ENCODE data around the gene ITGB2. TPM values are rescaled to one million over a fixed set of nuclear protein-coding genes. Genes with fewer than 3 reads are reported as not detected.

ITGB2 gene
- total and polyA plus RNA-seq, 3 experiments from 2014 or later: 159 to 847 (median 165) TPM

GRCh38 chr21:44895859-44896258, 24.8 kb downstream of the ITGB2 start:
- peak overlapping the region in 4 of 8 donors; percentile 34 to 73 (median 55) for H3K27ac Mint-ChIP-seq
- CTCF ChIA-PET: interaction anchor here (0.8 to 11.2 kb wide), 5 partner anchors 12 to 232 kb away, joined by 3 to 184 read pairs (median 4); partner anchors contain the start of gene ITGB2
- H3K9me3 Mint-ChIP-seq: no peaks in the 10 kb centered on the region
- H3K36me3 ChIP-seq (ENCODE audit: insufficient read depth, low read length): peaks cover 48% of the 10 kb centered on the region
- H3K36me3 Mint-ChIP-seq: peaks cover 0 to 74% (median 6%) of the 10 kb centered on the region in 3 donors
- no peak overlapping the region for H3K4me3 Mint-ChIP-seq
- no peaks in the 10 kb centered on the region for H3K9me3 ChIP-seq (ENCODE audit: low read length)
- H3K4me1 ChIP-seq (ENCODE audit: insufficient read depth, low read length): peaks cover 11% of the 10 kb centered on the region
- no peaks in the 10 kb centered on the region for H3K27me3 Mint-ChIP-seq
- POLR2A ChIA-PET: interaction anchor here (0.9 to 1.6 kb wide), 3 partner anchors 15 to 35 kb away, joined by 4 to 5 read pairs (median 4); no protein-coding TSS in a partner anchor
- peaks cover 12 to 22% (median 13%) of the 10 kb centered on the region in 3 donors for H3K4me1 Mint-ChIP-seq
- DNase-seq: no peak
- H3K4me3 ChIP-seq (ENCODE audit: low read length): no peak overlapping the region
- H3K27ac ChIP-seq (ENCODE audit: low read depth, low read length): no peak overlapping the region
- no peaks in the 10 kb centered on the region for H3K27me3 ChIP-seq (ENCODE audit: insufficient read depth, low read length, poor library complexity, severe bottlenecking)

GRCh38 chr21:44894687-44895302, 25.9 kb downstream of the ITGB2 start:
- peaks cover 0 to 76% (median 6%) of the 10 kb centered on the region in 3 donors for H3K36me3 Mint-ChIP-seq
- H3K27ac Mint-ChIP-seq: peak overlapping the region in 1 of 8 donors; percentile 42
- POLR2A ChIA-PET: interaction anchor here (0.6 to 3.0 kb wide), 7 partner anchors 16 to 38 kb away, joined by 3 to 9 read pairs (median 4); partner anchors contain the start of gene ITGB2

GRCh38 chr21:44893948-44894656, 26.6 kb downstream of the ITGB2 start:
- CTCF ChIA-PET: interaction anchor here (0.8 to 11.2 kb wide), 8 partner anchors 12 to 92 kb away, joined by 3 to 184 read pairs (median 9); partner anchors contain the start of gene UBE2G2
- peak in 1 of 5 donors; percentile 39 for DNase-seq
- peaks cover 0 to 74% (median 6%) of the 10 kb centered on the region in 3 donors for H3K36me3 Mint-ChIP-seq
- peaks cover 45% of the 10 kb centered on the region for H3K36me3 ChIP-seq (ENCODE audit: insufficient read depth, low read length)
- POLR2A ChIA-PET: interaction anchor here (0.6 to 3.0 kb wide), 6 partner anchors 25 to 38 kb away, joined by 3 to 9 read pairs (median 4); partner anchors contain the start of gene ITGB2
- no peaks in the 10 kb centered on the region for H3K27me3 Mint-ChIP-seq
- H3K9me3 Mint-ChIP-seq: no peaks in the 10 kb centered on the region
- H3K27ac ChIP-seq (ENCODE audit: low read depth, low read length): no peak overlapping the region
- H3K4me3 ChIP-seq (ENCODE audit: low read length): no peak overlapping the region
- no peak overlapping the region for H3K4me3 Mint-ChIP-seq
- H3K4me1 ChIP-seq (ENCODE audit: insufficient read depth, low read length): peaks cover 11% of the 10 kb centered on the region
- H3K27ac Mint-ChIP-seq: peak overlapping the region; percentile 59 to 96 (median 78)
- H3K9me3 ChIP-seq (ENCODE audit: low read length): no peaks in the 10 kb centered on the region
- peaks cover 12 to 24% (median 13%) of the 10 kb centered on the region in 3 donors for H3K4me1 Mint-ChIP-seq
- H3K27me3 ChIP-seq (ENCODE audit: insufficient read depth, low read length, poor library complexity, severe bottlenecking): no peaks in the 10 kb centered on the region

More at GRCh38 chr21:44894687-44895302, 25.9 kb downstream of the ITGB2 start:
- Histone ChIP-seq H3K9me3 (ENCODE audit: low read length) (no peaks in the 10 kb centered on the region), H3K4me1 (ENCODE audit: insufficient read depth, low read length) (peaks cover 11% of the 10 kb centered on the region), H3K27me3 (ENCODE audit: insufficient read depth, low read length, poor library complexity, severe bottlenecking) (no peaks in the 10 kb centered on the region), H3K27ac (ENCODE audit: low read depth, low read length) (no peak overlapping the region), H3K36me3 (ENCODE audit: insufficient read depth, low read length) (peaks cover 48% of the 10 kb centered on the region), H3K4me3 (ENCODE audit: low read length) (no peak overlapping the region)
- CTCF ChIA-PET: interaction anchor here (0.8 to 11.2 kb wide), 10 partner anchors 12 to 234 kb away, joined by 3 to 184 read pairs (median 6); partner anchors contain the start of genes ITGB2 and UBE2G2
- no peak overlapping the region for H3K4me3 Mint-ChIP-seq
- peak in 1 of 5 donors; percentile 26 for DNase-seq
- H3K27me3 Mint-ChIP-seq: no peaks in the 10 kb centered on the region
- peaks cover 12 to 24% (median 13%) of the 10 kb centered on the region in 3 donors for H3K4me1 Mint-ChIP-seq
- no peaks in the 10 kb centered on the region for H3K9me3 Mint-ChIP-seq

GRCh38 chr21:44893278-44893556, 27.5 kb downstream of the ITGB2 start:
- H3K4me1 Mint-ChIP-seq: peaks cover 12 to 19% (median 13%) of the 10 kb centered on the region in 3 donors
- H3K4me3 ChIP-seq (ENCODE audit: low read length): no peak overlapping the region
- H3K36me3 ChIP-seq (ENCODE audit: insufficient read depth, low read length): peaks cover 41% of the 10 kb centered on the region
- POLR2A ChIA-PET: interaction anchor here (1.0 to 3.0 kb wide), 2 partner anchors 39 to 41 kb away, joined by 3 to 9 read pairs; no protein-coding TSS in a partner anchor
- H3K36me3 Mint-ChIP-seq: peaks cover 0 to 69% (median 3%) of the 10 kb centered on the region in 3 donors
- no peaks in the 10 kb centered on the region for H3K9me3 ChIP-seq (ENCODE audit: low read length)
- H3K27ac Mint-ChIP-seq: peak overlapping the region in 4 of 8 donors; percentile 59 to 79 (median 74)
- DNase-seq: peak in 1 of 5 donors; percentile 36
- no peak overlapping the region for H3K27ac ChIP-seq (ENCODE audit: low read depth, low read length)
- CTCF ChIA-PET: interaction anchor here (1.4 to 11.2 kb wide), 7 partner anchors 11 to 38 kb away, joined by 6 to 184 read pairs (median 10); partner anchors contain the start of gene PTTG1IP
- no peaks in the 10 kb centered on the region for H3K27me3 Mint-ChIP-seq
- peaks cover 11% of the 10 kb centered on the region for H3K4me1 ChIP-seq (ENCODE audit: insufficient read depth, low read length)
- H3K27me3 ChIP-seq (ENCODE audit: insufficient read depth, low read length, poor library complexity, severe bottlenecking): no peaks in the 10 kb centered on the region
- no peaks in the 10 kb centered on the region for H3K9me3 Mint-ChIP-seq
- no peak overlapping the region for H3K4me3 Mint-ChIP-seq

- H3K27me3 ChIP-seq (ENCODE audit: insufficient read depth, low read length, poor library complexity, severe bottlenecking): no peaks in the 10 kb centered on the region
- DNase-seq: peak; percentile 67 to 79 (median 69)
- Mint-ChIP-seq H3K27ac (peak overlapping the region; percentile 46 to 93 (median 81)), H3K9me3 (no peaks in the 10 kb centered on the region), H3K27me3 (no peaks in the 10 kb centered on the region), H3K36me3 (peaks cover 0 to 69% (median 2%) of the 10 kb centered on the region in 3 donors), H3K4me3 (no peak overlapping the region), H3K4me1 (peaks cover 12 to 19% (median 13%) of the 10 kb centered on the region in 3 donors)
- H3K4me3 ChIP-seq (ENCODE audit: low read length): no peak overlapping the region
- POLR2A ChIA-PET: interaction anchor here (0.5 to 3.0 kb wide), 8 partner anchors 19 to 381 kb away, joined by 3 to 9 read pairs (median 4); partner anchors contain the start of gene KRTAP12-3
- no peaks in the 10 kb centered on the region for H3K9me3 ChIP-seq (ENCODE audit: low read length)
- H3K27ac ChIP-seq (ENCODE audit: low read depth, low read length): no peak overlapping the region
- peaks cover 41% of the 10 kb centered on the region for H3K36me3 ChIP-seq (ENCODE audit: insufficient read depth, low read length)
- CTCF ChIA-PET: interaction anchor here (0.6 to 11.2 kb wide), 15 partner anchors 10 to 1100 kb away, joined by 3 to 184 read pairs (median 6); partner anchors contain the start of genes PTTG1IP and SLX9
- H3K4me1 ChIP-seq (ENCODE audit: insufficient read depth, low read length): peaks cover 11% of the 10 kb centered on the region
Observed at GRCh38 chr21:44892536-44893277, 28.0 kb downstream of the ITGB2 start.

GRCh38 chr21:44892095-44892494, 28.6 kb downstream of the ITGB2 start:
- H3K4me1 Mint-ChIP-seq: peaks cover 12 to 19% (median 13%) of the 10 kb centered on the region in 3 donors
- H3K9me3 Mint-ChIP-seq: no peaks in the 10 kb centered on the region
- Histone ChIP-seq H3K4me1 (ENCODE audit: insufficient read depth, low read length) (peaks cover 11% of the 10 kb centered on the region), H3K4me3 (ENCODE audit: low read length) (no peak overlapping the region), H3K27me3 (ENCODE audit: insufficient read depth, low read length, poor library complexity, severe bottlenecking) (no peaks in the 10 kb centered on the region), H3K9me3 (ENCODE audit: low read length) (no peaks in the 10 kb centered on the region), H3K36me3 (ENCODE audit: insufficient read depth, low read length) (peaks cover 42% of the 10 kb centered on the region), H3K27ac (ENCODE audit: low read depth, low read length) (no peak overlapping the region)
- no peaks in the 10 kb centered on the region for H3K27me3 Mint-ChIP-seq
- H3K27ac Mint-ChIP-seq: peak overlapping the region in 2 of 8 donors; percentile 40 to 89
- CTCF ChIA-PET: interaction anchor here (0.6 to 11.2 kb wide), 14 partner anchors 10 to 1100 kb away, joined by 3 to 184 read pairs (median 5); partner anchors contain the start of genes PTTG1IP and SLX9
- POLR2A ChIA-PET: interaction anchor here (0.5 to 3.0 kb wide), 4 partner anchors 20 to 380 kb away, joined by 3 to 9 read pairs (median 6); no protein-coding TSS in a partner anchor
- peaks cover 0 to 70% (median 2%) of the 10 kb centered on the region in 3 donors for H3K36me3 Mint-ChIP-seq
- DNase-seq: peak in 1 of 5 donors; percentile 30
- H3K4me3 Mint-ChIP-seq: no peak overlapping the region

GRCh38 chr21:44891631-44892031, 29.1 kb downstream of the ITGB2 start:
- peaks cover 12 to 19% (median 14%) of the 10 kb centered on the region in 3 donors for H3K4me1 Mint-ChIP-seq
- POLR2A ChIA-PET: interaction anchor here (1.6 to 3.0 kb wide), 2 partner anchors 36 to 41 kb away, joined by 3 to 9 read pairs; no protein-coding TSS in a partner anchor
- H3K27me3 ChIP-seq (ENCODE audit: insufficient read depth, low read length, poor library complexity, severe bottlenecking): no peaks in the 10 kb centered on the region
- peak in 1 of 5 donors; percentile 50 for DNase-seq
- H3K4me1 ChIP-seq (ENCODE audit: insufficient read depth, low read length): peaks cover 11% of the 10 kb centered on the region
- H3K36me3 ChIP-seq (ENCODE audit: insufficient read depth, low read length): peaks cover 46% of the 10 kb centered on the region
- H3K27me3 Mint-ChIP-seq: no peaks in the 10 kb centered on the region
- H3K9me3 ChIP-seq (ENCODE audit: low read length): no peaks in the 10 kb centered on the region
- H3K36me3 Mint-ChIP-seq: peaks cover 0 to 72% (median 2%) of the 10 kb centered on the region in 3 donors
- CTCF ChIA-PET: interaction anchor here (0.8 to 11.2 kb wide), 7 partner anchors 9 to 256 kb away, joined by 3 to 184 read pairs (median 6); partner anchors contain the start of gene PTTG1IP
- H3K4me3 ChIP-seq (ENCODE audit: low read length): no peak overlapping the region
- no peak overlapping the region for H3K4me3 Mint-ChIP-seq
- no peaks in the 10 kb centered on the region for H3K9me3 Mint-ChIP-seq
- no peak overlapping the region for H3K27ac ChIP-seq (ENCODE audit: low read depth, low read length)
- peak overlapping the region in 1 of 8 donors; percentile 47 for H3K27ac Mint-ChIP-seq
